Measurements from ENCODE around the gene LRRFIP1. TPM values are rescaled to one million over a fixed set of nuclear protein-coding genes. Genes with fewer than 3 reads are reported as not detected.

The LRRFIP1 gene
- total and polyA plus RNA-seq, 9 donors, result 27.4 to 71.1 (median 56.1) TPM

DNA sequence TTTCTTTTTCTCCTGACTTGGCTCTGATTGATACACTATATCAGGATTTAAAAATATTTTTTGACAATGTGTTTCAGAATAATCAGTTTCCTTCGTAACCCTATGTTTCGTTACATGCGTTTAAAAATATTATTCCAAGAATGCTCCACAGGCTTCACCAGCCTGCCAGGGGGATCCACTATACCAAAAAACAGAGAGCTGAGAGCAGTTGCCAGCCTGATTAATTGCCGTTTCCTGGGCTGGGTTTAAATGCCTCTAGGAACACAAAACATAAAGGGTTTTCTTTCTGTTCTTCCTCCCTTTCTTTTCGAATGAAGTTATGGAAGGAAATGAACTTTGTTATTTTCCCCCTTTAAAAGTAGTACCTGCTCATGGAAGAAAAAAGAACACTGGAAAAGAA lies 47.9 kb downstream of the LRRFIP1 start:
- intact Hi-C loops (cut with DNase I), result loop anchor here in 1 of 4 donors (10.0 kb wide), 1 partner anchor 69 kb away; no protein-coding TSS in a partner anchor

DNA sequence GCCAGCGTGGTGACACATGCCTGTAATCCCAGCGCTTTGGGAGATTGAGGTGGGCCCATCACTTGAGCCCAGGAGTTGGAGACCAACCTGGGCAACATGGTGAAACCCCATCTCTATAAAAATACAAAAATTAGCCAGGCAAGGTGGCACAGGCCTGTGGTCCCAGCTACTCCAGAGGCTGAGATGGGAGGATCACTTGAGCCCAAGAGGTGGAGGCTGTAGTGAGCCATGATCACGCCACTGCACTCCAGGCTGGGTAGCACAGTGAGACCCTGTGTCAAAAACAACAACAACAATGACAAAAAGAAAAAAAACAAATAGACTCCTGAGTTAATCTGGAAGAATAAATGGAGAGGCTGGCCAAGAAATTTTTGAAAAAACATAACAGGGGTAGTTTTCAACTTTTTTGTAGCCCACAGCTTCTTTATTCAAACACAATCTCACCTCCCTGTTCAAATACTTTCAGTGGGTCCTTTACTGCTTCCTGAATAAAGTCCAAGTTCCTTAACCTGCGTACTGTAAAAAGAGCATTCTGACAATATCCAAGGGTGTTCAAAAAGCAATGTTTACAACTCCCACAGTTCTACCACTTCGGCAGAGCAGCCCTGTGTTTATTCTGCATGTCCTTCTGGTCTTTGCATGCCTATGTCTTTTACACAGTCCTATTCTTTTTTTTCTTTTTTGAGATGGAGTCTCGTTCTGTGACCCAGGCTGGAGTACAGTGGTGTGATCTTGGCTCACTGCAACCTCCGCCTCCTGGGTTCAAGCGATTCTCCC lies 53.5 kb downstream of the LRRFIP1 start:
- 68 to 74% (median 69%) methylated on average over 8 of the region's 8 CpGs for WGBS, 3 donors
- Histone ChIP-seq H3K4me3 (no peak overlapping the region), H3K27me3 (no peaks in the 10 kb centered on the region), H3K27ac (no peak overlapping the region), H3K9me3 (no peaks in the 10 kb centered on the region), H3K4me1 (ENCODE audit: insufficient read depth) (peaks cover 8% of the 10 kb centered on the region), H3K36me3 (no peaks in the 10 kb centered on the region)
- DNase-seq, result no peak
- TF ChIP-seq, protein P1, sequence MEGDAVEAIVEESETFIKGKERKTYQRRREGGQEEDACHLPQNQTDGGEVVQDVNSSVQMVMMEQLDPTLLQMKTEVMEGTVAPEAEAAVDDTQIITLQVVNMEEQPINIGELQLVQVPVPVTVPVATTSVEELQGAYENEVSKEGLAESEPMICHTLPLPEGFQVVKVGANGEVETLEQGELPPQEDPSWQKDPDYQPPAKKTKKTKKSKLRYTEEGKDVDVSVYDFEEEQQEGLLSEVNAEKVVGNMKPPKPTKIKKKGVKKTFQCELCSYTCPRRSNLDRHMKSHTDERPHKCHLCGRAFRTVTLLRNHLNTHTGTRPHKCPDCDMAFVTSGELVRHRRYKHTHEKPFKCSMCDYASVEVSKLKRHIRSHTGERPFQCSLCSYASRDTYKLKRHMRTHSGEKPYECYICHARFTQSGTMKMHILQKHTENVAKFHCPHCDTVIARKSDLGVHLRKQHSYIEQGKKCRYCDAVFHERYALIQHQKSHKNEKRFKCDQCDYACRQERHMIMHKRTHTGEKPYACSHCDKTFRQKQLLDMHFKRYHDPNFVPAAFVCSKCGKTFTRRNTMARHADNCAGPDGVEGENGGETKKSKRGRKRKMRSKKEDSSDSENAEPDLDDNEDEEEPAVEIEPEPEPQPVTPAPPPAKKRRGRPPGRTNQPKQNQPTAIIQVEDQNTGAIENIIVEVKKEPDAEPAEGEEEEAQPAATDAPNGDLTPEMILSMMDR (IDR thresholded peaks at IDR 0.05), result no peak
- no peak for TF ChIP-seq POLR2A (IDR thresholded peaks at IDR 0.05)
- TF ChIP-seq EP300 (IDR thresholded peaks at IDR 0.05), result no peak
- intact Hi-C loops (cut with DNase I), result no loop called here

More for the DNA sequence above, 47.9 kb downstream of the LRRFIP1 start:
- Histone ChIP-seq H3K36me3 (no peaks in the 10 kb centered on the region), H3K4me3 (no peak overlapping the region), H3K27me3 (no peaks in the 10 kb centered on the region), H3K9me3 (no peaks in the 10 kb centered on the region), H3K27ac (no peak overlapping the region), H3K4me1 (ENCODE audit: insufficient read depth) (peaks cover 20% of the 10 kb centered on the region)
- no peak for DNase-seq
- TF ChIP-seq, protein P1 (IDR thresholded peaks at IDR 0.05), result no peak
- TF ChIP-seq POLR2A (IDR thresholded peaks at IDR 0.05) (no peak), EP300 (IDR thresholded peaks at IDR 0.05) (no peak)
- WGBS, 3 donors, result 72 to 78% (median 76%) methylated on average over 5 of the region's 5 CpGs

DNA sequence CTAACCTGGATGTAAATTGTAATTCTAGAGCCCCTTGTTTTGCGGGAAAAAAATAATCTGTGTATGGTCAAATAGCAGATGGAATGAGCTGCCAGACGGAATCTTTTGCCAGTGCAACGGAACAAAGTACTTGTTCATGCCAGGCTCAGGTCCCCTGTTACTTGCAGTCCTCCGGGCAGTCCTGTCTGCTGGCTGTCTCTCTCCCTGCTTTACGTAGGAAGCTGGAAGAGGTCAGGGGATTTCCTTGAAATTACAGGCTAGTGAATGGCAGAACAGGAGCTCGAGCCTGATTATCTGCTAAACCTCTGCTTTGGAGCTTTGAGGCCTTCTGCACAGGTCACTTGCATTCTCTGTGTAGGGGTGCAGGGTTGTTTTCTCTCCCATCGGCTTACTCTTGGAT lies 54.8 kb downstream of the LRRFIP1 start:
- intact Hi-C loops (cut with DNase I), result no loop called here
- Histone ChIP-seq H3K4me3 (no peak overlapping the region), H3K4me1 (ENCODE audit: insufficient read depth) (peaks cover 4% of the 10 kb centered on the region), H3K9me3 (no peaks in the 10 kb centered on the region), H3K36me3 (no peaks in the 10 kb centered on the region), H3K27me3 (no peaks in the 10 kb centered on the region), H3K27ac (no peak overlapping the region)
- DNase-seq, result no peak
- TF ChIP-seq EP300 (IDR thresholded peaks at IDR 0.05) (no peak), POLR2A (IDR thresholded peaks at IDR 0.05) (no peak)
- TF ChIP-seq, protein P1 (IDR thresholded peaks at IDR 0.05), result no peak
- 93 to 94% (median 94%) methylated on average over 7 of the region's 7 CpGs for WGBS, 3 donors

DNA sequence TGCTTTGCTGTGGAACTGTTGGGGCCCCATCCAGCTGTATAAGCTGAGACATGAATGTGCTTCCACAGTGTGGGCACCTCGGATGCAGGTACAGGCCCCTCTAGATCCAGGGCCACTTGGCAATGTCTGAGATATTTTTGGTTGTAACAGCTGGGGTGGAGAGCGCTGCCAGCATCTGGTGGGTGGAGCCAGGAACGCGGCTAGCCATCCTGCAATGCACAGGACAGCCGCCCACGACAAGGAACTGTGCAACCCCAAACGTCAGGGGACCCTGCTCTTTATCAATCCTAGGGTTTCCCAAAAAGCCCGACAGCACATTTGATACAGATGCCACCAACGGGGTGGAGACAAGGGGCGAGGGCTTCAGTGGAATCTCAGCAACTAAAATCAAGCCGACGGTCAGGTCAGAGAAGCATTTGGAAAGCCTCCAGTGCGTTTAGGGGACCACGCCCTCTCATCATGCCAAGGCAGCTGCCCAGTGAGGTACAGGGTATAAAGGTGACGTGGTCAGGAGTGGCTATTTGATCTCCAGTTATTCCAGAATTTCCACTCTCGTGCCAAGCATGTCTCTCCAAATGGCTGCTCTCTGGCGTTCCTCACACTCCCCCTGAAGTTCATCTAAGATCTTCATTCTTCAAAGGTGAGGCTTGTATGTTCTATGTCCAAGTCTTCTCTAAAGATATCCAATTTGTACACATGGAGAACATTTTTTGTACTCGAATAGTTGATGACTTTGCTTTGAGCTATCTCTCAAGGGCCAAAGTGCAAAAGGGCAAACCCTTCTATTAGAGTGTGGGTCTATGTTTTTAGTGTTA lies 55.7 kb downstream of the LRRFIP1 start:
- intact Hi-C loops (cut with DNase I), result no loop called here

More for the DNA sequence above, 55.7 kb downstream of the LRRFIP1 start:
- no peak for TF ChIP-seq POLR2A (IDR thresholded peaks at IDR 0.05)
- TF ChIP-seq, protein P1 (IDR thresholded peaks at IDR 0.05), result no peak
- no peak for TF ChIP-seq EP300 (IDR thresholded peaks at IDR 0.05)
- Histone ChIP-seq H3K4me1 (ENCODE audit: insufficient read depth) (peaks cover 2% of the 10 kb centered on the region), H3K9me3 (no peaks in the 10 kb centered on the region), H3K27me3 (no peaks in the 10 kb centered on the region), H3K36me3 (no peaks in the 10 kb centered on the region), H3K4me3 (no peak overlapping the region), H3K27ac (no peak overlapping the region)
- DNase-seq, result no peak
- 89 to 93% (median 90%) methylated on average over 18 of the region's 18 CpGs for WGBS, 3 donors

All from ovary (tissue), 9 donors.